Prostate gland (tissue), 2 donors: Measurements from ENCODE around the gene ACTA2. TPM values are rescaled to one million over a fixed set of nuclear protein-coding genes. Genes with fewer than 3 reads are reported as not detected.

ENCODE experiments used
- DNase-seq: peaks from one replicate; pipeline ENCODE4 v3.0.0-alpha.2; 2019; ENCODE audit warnings: low spot score
- H3K27ac ChIP-seq, 2 donors: fragments of 200-600 bp; sonication (generic); 2 replicates each; pipeline ENCODE4 v1.5.1; 2017 to 2019
- H3K27me3 ChIP-seq: fragments of 200-600 bp; sonication (generic); replicated peaks from 2 replicates; pipeline ENCODE4 v1.5.1; 2019; ENCODE audit not compliant: insufficient read depth
- H3K36me3 ChIP-seq, 2 donors: fragments of 200-600 bp; sonication (generic); 1 replicate in 1 of 2; 2 replicates in 1 of 2; pipeline versions ENCODE4 v1.5.1 to v1.8.1; 2017 to 2019
- H3K4me1 ChIP-seq: fragments of 200-600 bp; sonication (generic); replicated peaks from 2 replicates; pipeline ENCODE4 v1.5.1; 2019
- H3K4me3 ChIP-seq, 2 donors: fragments of 200-600 bp; sonication (generic); 2 replicates each; pipeline ENCODE4 v1.5.1; 2017 to 2019
- H3K9me3 ChIP-seq: fragments of 200-600 bp; sonication (generic); 2 replicates; pipeline ENCODE4 v1.5.1; 2017
- POLR2A ChIP-seq: fragments of 450-650 bp; IDR thresholded peaks from one replicate; pipeline ENCODE4 v1.6.1; 2016; ENCODE audit warnings: antibody characterized with exemption, mild to moderate bottlenecking
- POLR2AphosphoS5 ChIP-seq: sonication (generic); formaldehyde crosslinking; IDR thresholded peaks from one replicate; pipeline ENCODE4 v1.6.1; 2017; ENCODE audit warnings: antibody characterized with exemption
- WGBS: methylation state at CpG from one replicate; pipeline ENCODE4 v1.1.5; 2018; 5-methylcytosine and 5-hydroxymethylcytosine counted together
- intact Hi-C: fragments of 100-400 bp; cut with DNase I; formaldehyde crosslinking; loops from one replicate; pipeline ENCODE4 v1.14.2; 2022
- total RNA-seq, 2 donors: library from RNA; depleted of rRNA; stranded (reverse); fragments of >200 nt; gene quantifications; one replicate each; pipeline ENCODE4 v1.1.0, GENCODE V29; 2016
- TF ChIP-seq, protein P1 (sequence below), 4 experiments: fragments of 200-600 bp in 2 of 4; fragments of 450-650 bp in 2 of 4; sonication (generic) in 2 of 4; IDR thresholded peaks; 1 replicate in 3 of 4; 2 replicates in 1 of 4; pipeline ENCODE4 v1.5.1; 2016 to 2019; ENCODE audit warnings: antibody characterized with exemption in 4 of 4, mild to moderate bottlenecking in 2 of 4, moderate library complexity in 2 of 4

Gene ACTA2
- total RNA-seq, 2 donors from 2014 or later, result 1,024 to 1,957 TPM

DNA sequence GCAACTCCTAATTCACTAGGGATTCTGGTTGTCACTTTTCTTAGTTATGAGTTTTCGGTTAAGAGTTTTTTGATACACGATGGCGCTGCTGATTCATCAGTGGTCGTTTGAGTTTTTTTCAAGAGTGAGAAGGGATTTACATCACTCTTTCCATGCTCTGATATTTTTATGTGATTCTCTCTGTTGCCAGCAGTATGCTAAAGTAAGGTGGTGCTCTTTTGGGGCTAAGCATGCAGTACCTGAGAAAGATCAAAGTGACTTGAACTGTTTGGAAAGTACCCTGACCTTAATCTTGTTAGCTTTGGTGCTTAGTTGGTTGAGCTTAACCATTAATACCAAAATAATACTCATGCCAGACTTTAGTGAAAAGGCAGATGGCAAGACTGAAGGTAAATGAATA lies 44.4 kb downstream of the ACTA2 start:
- TF ChIP-seq POLR2AphosphoS5 (no peak), POLR2A (no peak)
- TF ChIP-seq, protein P1, sequence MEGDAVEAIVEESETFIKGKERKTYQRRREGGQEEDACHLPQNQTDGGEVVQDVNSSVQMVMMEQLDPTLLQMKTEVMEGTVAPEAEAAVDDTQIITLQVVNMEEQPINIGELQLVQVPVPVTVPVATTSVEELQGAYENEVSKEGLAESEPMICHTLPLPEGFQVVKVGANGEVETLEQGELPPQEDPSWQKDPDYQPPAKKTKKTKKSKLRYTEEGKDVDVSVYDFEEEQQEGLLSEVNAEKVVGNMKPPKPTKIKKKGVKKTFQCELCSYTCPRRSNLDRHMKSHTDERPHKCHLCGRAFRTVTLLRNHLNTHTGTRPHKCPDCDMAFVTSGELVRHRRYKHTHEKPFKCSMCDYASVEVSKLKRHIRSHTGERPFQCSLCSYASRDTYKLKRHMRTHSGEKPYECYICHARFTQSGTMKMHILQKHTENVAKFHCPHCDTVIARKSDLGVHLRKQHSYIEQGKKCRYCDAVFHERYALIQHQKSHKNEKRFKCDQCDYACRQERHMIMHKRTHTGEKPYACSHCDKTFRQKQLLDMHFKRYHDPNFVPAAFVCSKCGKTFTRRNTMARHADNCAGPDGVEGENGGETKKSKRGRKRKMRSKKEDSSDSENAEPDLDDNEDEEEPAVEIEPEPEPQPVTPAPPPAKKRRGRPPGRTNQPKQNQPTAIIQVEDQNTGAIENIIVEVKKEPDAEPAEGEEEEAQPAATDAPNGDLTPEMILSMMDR (IDR thresholded peaks at IDR 0.05), result no peak
- intact Hi-C loops, result no loop called here
- no peaks in the 10 kb centered on the region for H3K4me1 ChIP-seq
- no peaks in the 10 kb centered on the region for H3K9me3 ChIP-seq
- no peak for DNase-seq
- no peak overlapping the region for H3K4me3 ChIP-seq
- 65% methylated on average over 4 of the region's 4 CpGs for WGBS
- H3K27ac ChIP-seq, result no peak overlapping the region
- H3K36me3 ChIP-seq, result no peaks in the 10 kb centered on the region
- H3K27me3 ChIP-seq, result no peaks in the 10 kb centered on the region

DNA sequence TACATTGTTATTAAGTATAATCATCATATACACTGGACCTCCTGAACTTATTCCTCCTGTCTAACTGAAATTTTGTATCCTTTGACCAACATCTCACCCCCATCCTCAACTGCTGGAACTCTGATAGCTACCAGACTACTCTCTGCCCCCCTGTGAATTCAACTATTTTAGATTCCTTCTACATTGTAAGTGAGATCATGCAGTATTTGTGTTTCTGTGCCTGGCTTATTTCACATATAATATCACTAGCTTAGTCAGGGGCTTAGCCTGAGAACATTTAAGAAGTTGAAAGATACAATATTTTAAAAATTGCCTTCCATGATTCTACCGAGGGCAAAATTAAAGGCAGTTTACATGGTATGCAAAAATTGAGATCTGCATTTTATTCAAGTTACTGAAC lies 45.7 kb downstream of the ACTA2 start:
- Histone ChIP-seq H3K27ac (no peak overlapping the region), H3K4me1 (no peaks in the 10 kb centered on the region), H3K27me3 (no peaks in the 10 kb centered on the region), H3K36me3 (no peaks in the 10 kb centered on the region), H3K9me3 (no peaks in the 10 kb centered on the region), H3K4me3 (no peak overlapping the region)
- whole genome bisulfite sequencing, result 90% methylated on average over 1 of the region's 1 CpG
- intact Hi-C loops, result no loop called here
- no peak for DNase-seq
- no peak for TF ChIP-seq POLR2A
- TF ChIP-seq, protein P1 (IDR thresholded peaks at IDR 0.05), result no peak
- no peak for TF ChIP-seq POLR2AphosphoS5

DNA sequence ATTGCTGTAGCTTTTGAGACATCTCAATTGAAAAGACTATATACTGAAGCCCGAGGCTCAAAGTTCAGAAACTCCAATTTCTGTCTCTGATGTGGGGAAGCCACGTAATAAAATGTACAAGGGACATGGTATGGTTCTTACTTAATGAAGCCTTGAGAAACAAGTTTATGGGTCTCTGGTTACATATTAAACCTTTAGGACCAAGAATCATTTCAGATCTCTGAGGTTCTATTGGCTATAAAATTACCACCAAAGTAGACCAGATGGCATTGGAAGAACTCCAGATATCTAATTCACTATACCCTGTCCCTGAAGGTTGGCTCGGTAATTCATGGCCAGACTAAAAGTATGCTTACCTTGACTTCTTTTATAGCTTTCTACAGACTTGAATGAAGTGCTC lies 48.9 kb downstream of the ACTA2 start:
- Histone ChIP-seq H3K4me3 (no peak overlapping the region), H3K36me3 (no peaks in the 10 kb centered on the region), H3K27ac (no peak overlapping the region), H3K9me3 (no peaks in the 10 kb centered on the region), H3K27me3 (no peaks in the 10 kb centered on the region), H3K4me1 (no peaks in the 10 kb centered on the region)
- WGBS, result 38% methylated on average over 3 of the region's 3 CpGs
- TF ChIP-seq POLR2AphosphoS5, result no peak
- TF ChIP-seq, protein P1 (IDR thresholded peaks at IDR 0.05), result no peak
- TF ChIP-seq POLR2A, result no peak
- intact Hi-C loops, result no loop called here
- DNase-seq, result no peak

DNA sequence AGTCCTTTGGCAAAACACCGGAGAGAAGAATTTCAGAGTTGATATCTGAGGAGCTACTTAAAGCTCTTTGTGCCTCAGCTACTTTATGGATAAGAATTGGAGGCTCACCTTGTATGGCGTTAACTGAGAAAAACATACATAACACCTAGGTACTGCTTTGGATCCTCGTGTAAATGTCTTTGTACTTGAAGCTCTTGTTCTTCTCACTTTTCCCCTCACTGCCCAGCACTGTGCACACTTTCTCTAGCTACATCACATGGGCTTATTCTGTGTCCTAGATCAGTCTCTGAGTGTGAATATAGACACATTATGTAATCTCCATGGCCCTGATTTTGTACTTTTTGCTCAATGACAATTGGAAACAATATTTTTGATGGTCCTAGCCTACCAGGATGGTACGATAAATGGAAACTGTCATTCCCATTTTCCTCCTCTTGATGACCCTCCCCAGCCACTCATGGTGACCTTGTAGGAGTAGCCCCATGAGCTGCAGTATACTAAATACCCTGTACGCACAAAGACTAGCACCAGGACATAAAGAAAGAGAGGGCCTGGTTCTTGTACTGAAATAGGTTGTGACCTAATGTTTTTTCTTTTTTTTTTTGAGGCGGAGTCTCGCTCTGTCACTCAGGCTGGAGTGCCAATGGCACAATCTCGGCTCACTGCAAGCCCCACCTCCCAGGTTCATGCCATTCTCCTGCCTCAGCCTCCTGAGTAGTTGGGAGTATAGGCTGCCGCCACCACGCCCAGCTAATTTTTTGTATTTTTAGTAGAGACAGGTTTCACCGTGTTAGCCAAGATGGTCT lies 50.4 kb downstream of the ACTA2 start:
- DNase-seq, result no peak
- intact Hi-C loops, result no loop called here
- H3K9me3 ChIP-seq, result no peaks in the 10 kb centered on the region
- no peak overlapping the region for H3K4me3 ChIP-seq
- no peaks in the 10 kb centered on the region for H3K36me3 ChIP-seq
- no peaks in the 10 kb centered on the region for H3K27me3 ChIP-seq
- no peak overlapping the region for H3K27ac ChIP-seq
- TF ChIP-seq POLR2AphosphoS5, result no peak
- no peak for TF ChIP-seq POLR2A
- TF ChIP-seq, protein P1 (IDR thresholded peaks at IDR 0.05), result no peak
- WGBS, result 97% methylated on average over 11 of the region's 11 CpGs
- H3K4me1 ChIP-seq, result no peaks in the 10 kb centered on the region
